ENCODE measurements around the gene DNAH12. TPM values are rescaled to one million over a fixed set of nuclear protein-coding genes. Genes with fewer than 3 reads are reported as not detected.

The DNAH12 gene
- total and polyA plus RNA-seq, 2 of the 13 experiments (the other 11 are each of a cell fraction or from before 2014, with no cell fraction given) = 0.11 TPM

GRCh38 chr3:57350271-57350670 is 193.9 kb downstream of the DNAH12 start:
- no TSS peak for BruUV-seq (replicated peaks)
- FAIRE-seq = no peak
- in situ Hi-C loops (cut with HindIII; ENCODE audit: extremely low pct_ligation_motif_present, low pct_unique_long_range_greater_than_20kb) = no loop called here
- H3K36me3 ChIP-seq (replicated peaks in 1 of 2; ENCODE audit: control insufficient read depth in 1 of 2, insufficient read depth in 2 of 2, low read length in 2 of 2) = no peaks in the 10 kb centered on the region
- CTCF ChIA-PET (ENCODE audit: low intra/inter-chr PET ratio, low total read pairs) = no interaction called here
- no peak for ATAC-seq
- intact Hi-C loops (cut with micrococcal nuclease; ENCODE audit: unreplicated experiment) = no loop called here
- no peaks in the 10 kb centered on the region for H3K4me1 ChIP-seq (ENCODE audit: insufficient read depth, low read length)
- POLR2A ChIA-PET = no interaction called here
- no peaks in the 10 kb centered on the region for H3K9me3 ChIP-seq (ENCODE audit: low read length)
- H3K27me3 ChIP-seq (ENCODE audit: control insufficient read depth in 1 of 2, insufficient read depth in 2 of 2, low read length in 2 of 2) = no peaks in the 10 kb centered on the region
- H3K9ac ChIP-seq (ENCODE audit: insufficient read depth, low read depth, low read length) = no peak overlapping the region
- TF ChIP-seq ZNF136 (CRISPR knock-in tag; IDR thresholded peaks at IDR 0.05; ENCODE audit: low read depth) = no peak
- no peak for TF ChIP-seq ZNF530 (CRISPR knock-in tag; IDR thresholded peaks at IDR 0.05; ENCODE audit: low read depth)
- no peak for TF ChIP-seq ARNT2 (CRISPR knock-in tag; IDR thresholded peaks at IDR 0.05; ENCODE audit: low read depth)
- TF ChIP-seq CSRNP2 (CRISPR knock-in tag; conservative IDR thresholded peaks at IDR 0.05; ENCODE audit: low read depth) = no peak
- TF ChIP-seq SMAD1 (CRISPR knock-in tag; IDR thresholded peaks at IDR 0.05; ENCODE audit: borderline replicate concordance, low read depth) = no peak
- no peak for TF ChIP-seq NFE2L1 (CRISPR knock-in tag; IDR thresholded peaks at IDR 0.05; ENCODE audit: borderline replicate concordance)
- TF ChIP-seq SKIL (CRISPR knock-in tag; IDR thresholded peaks at IDR 0.05; ENCODE audit: borderline replicate concordance) = no peak
- TF ChIP-seq KLF9 (CRISPR knock-in tag; IDR thresholded peaks at IDR 0.05; ENCODE audit: low read depth) = no peak
- TF ChIP-seq ZBTB25 (CRISPR knock-in tag; IDR thresholded peaks at IDR 0.05) = no peak
- TF ChIP-seq ERF (CRISPR knock-in tag; IDR thresholded peaks at IDR 0.05) = no peak
- TF ChIP-seq ZNF879 (CRISPR knock-in tag; IDR thresholded peaks at IDR 0.05) = no peak
- no peak for TF ChIP-seq TFAP4 (IDR thresholded peaks at IDR 0.05; ENCODE audit: borderline replicate concordance, low read depth)
- TF ChIP-seq TP53 (CRISPR knock-in tag; conservative IDR thresholded peaks at IDR 0.05) = no peak
- no peak for TF ChIP-seq RORA (CRISPR knock-in tag; IDR thresholded peaks at IDR 0.05)
- no peak overlapping the region for H2AFZ ChIP-seq (ENCODE audit: low read length)
- H3K27ac ChIP-seq (ENCODE audit: extremely low read length, insufficient read depth, low read length) = no peak overlapping the region
- no peaks in the 10 kb centered on the region for H3K79me2 ChIP-seq (ENCODE audit: insufficient read depth, low read length)
- H3K4me2 ChIP-seq (ENCODE audit: low read depth, low read length) = no peak overlapping the region
- H3K4me3 ChIP-seq (replicated peaks in 1 of 3; ENCODE audit: insufficient read depth in 1 of 3, low read depth in 2 of 3, low read length in 3 of 3) = no peak overlapping the region
- no peaks in the 10 kb centered on the region for H4K20me1 ChIP-seq (ENCODE audit: insufficient read depth, low read length)
- DNase-seq (ENCODE audit: low spot score) = no peak
- 3% methylated on average over 1 of the region's 1 CpG for WGBS (ENCODE audit: low lambda C conversion rate)

All from HepG2 (cell line).